Spleen (tissue), 7 donors: ENCODE data around the gene PRKCH.

ENCODE experiments used
- CTCF ChIP-seq, 11 experiments: fragments of 200-600 bp in 7 of 11; fragments of 450-650 bp in 4 of 11; sonication (generic) in 4 of 11; IDR thresholded peaks in 8 of 11; conservative IDR thresholded peaks in 3 of 11; 1 replicate in 7 of 11; 2 replicates in 4 of 11; pipeline versions ENCODE4 v1.4.0 to v1.8.0; 2016 to 2021; ENCODE audit warnings: antibody characterized with exemption in 11 of 11, inconsistent platforms in 4 of 11, mild to moderate bottlenecking in 1 of 11
- POLR2A ChIP-seq, 3 donors: fragments of 450-650 bp; IDR thresholded peaks; one replicate each; pipeline ENCODE4 v1.5.1; 2017; ENCODE audit warnings: antibody characterized with exemption in 3 of 3, mild to moderate bottlenecking in 1 of 3
- donor health status: DM: no; HTN: no; CAD: no; lungs with moderate emphysema.
- donor health status: DM: no; HTN: no; CAD: no.
- donor health status: DM: no; HTN: no; CAD: no.

GRCh38 chr14:61495809-61496208 is 174.4 kb downstream of the PRKCH start:
- TF ChIP-seq CTCF (IDR thresholded peaks at IDR 0.05 in 8 of 11, conservative IDR thresholded peaks at IDR 0.05 in 3 of 11) (no peak), POLR2A (IDR thresholded peaks at IDR 0.05) (no peak)
